Spinal cord (tissue), 10 donors: ENCODE results near the gene JAKMIP1. TPM values are rescaled to one million over a fixed set of nuclear protein-coding genes. Genes with fewer than 3 reads are reported as not detected.

ENCODE experiments used
- DNase-seq, 6 donors: peaks; one replicate each; pipeline versions ENCODE4 v3.0.0 to v3.0.0-alpha.2; 2013 to 2015; ENCODE audit warnings: low spot score in 6 of 6, low read depth in 4 of 6
- H3K27ac ChIP-seq: one replicate; pipeline ENCODE4 v1.5.1; 2013; ENCODE audit warnings: low read depth, low read length, control low read depth
- H3K27me3 ChIP-seq: one replicate; pipeline ENCODE4 v1.6.1; 2013; ENCODE audit warnings: low read length; ENCODE audit not compliant: control insufficient read depth, insufficient read depth
- H3K36me3 ChIP-seq: one replicate; pipeline ENCODE4 v1.6.1; 2013; ENCODE audit warnings: low read length; ENCODE audit not compliant: control insufficient read depth, insufficient read depth
- H3K4me1 ChIP-seq: one replicate; pipeline ENCODE4 v1.6.1; 2013; ENCODE audit warnings: low read length; ENCODE audit not compliant: control insufficient read depth, insufficient read depth
- H3K4me3 ChIP-seq: one replicate; pipeline ENCODE4 v1.5.1; 2013; ENCODE audit warnings: low read depth, low read length, control low read depth
- H3K9me3 ChIP-seq: one replicate; pipeline ENCODE4 v1.6.1; 2013; ENCODE audit warnings: low read length; ENCODE audit not compliant: control insufficient read depth, insufficient read depth
- WGBS: methylation state at CpG from one replicate; pipeline ENCODE4 v1.1.5; 2013; ENCODE audit warnings: missing lambda C conversion rate; ENCODE audit not compliant: insufficient coverage; 5-methylcytosine and 5-hydroxymethylcytosine counted together
- polyA plus RNA-seq, 2 donors: library from polyadenylated mRNA; unstranded; fragments of 120-200 nt; gene quantifications; one replicate each; pipeline ENCODE4 v1.2.1, GENCODE V29; 2013; ENCODE audit not compliant: insufficient read length in 2 of 2
- total RNA-seq, 2 donors: library from RNA; depleted of rRNA in 1 of 2; stranded (reverse); fragments of 120-200 nt in 1 of 2; fragments of >200 nt in 1 of 2; gene quantifications; one replicate each; pipeline versions ENCODE4 v1.2.3 to v1.2.4, GENCODE V29; 2013 to 2014
- donor health status: healthy.

The JAKMIP1 gene
- total and polyA plus RNA-seq, 4 donors = 8.2 to 29.7 (median 20.9) TPM

DNA sequence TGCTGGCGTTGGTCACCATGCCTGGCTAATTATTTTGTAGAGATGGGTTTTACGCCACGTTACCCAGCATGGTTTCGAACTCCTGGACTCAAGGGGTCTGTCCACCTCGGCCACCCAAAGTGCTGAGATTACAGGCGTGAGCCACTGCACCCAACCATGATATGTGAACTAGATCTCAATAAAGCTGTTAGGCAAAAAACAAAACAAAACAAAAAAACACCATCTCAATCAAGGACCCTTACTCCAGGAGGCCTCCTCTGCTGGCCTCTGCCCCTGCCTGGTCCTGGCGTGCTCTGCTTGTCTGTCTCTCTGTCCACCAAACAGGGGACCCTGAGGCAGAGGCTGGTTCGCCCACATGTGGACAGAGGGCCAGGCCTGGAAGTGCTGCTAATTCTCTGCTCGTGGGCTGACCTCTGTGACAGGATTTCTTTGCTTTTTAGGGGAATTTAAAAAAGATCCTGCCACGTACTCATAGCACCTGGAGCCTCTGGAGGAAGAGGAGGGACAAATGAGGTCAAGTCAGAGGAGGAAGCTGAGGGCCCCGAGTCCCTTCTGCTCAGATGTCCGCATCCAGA lies 36.6 kb upstream of the JAKMIP1 start:
- no peak for DNase-seq
- H3K27me3 ChIP-seq = no peaks in the 10 kb centered on the region
- WGBS = 92% methylated on average over 11 of the region's 12 CpGs
- H3K9me3 ChIP-seq = no peaks in the 10 kb centered on the region
- peaks cover 6% of the 10 kb centered on the region for H3K36me3 ChIP-seq
- H3K4me1 ChIP-seq = no peaks in the 10 kb centered on the region
- H3K27ac ChIP-seq = no peak overlapping the region
- H3K4me3 ChIP-seq = no peak overlapping the region

DNA sequence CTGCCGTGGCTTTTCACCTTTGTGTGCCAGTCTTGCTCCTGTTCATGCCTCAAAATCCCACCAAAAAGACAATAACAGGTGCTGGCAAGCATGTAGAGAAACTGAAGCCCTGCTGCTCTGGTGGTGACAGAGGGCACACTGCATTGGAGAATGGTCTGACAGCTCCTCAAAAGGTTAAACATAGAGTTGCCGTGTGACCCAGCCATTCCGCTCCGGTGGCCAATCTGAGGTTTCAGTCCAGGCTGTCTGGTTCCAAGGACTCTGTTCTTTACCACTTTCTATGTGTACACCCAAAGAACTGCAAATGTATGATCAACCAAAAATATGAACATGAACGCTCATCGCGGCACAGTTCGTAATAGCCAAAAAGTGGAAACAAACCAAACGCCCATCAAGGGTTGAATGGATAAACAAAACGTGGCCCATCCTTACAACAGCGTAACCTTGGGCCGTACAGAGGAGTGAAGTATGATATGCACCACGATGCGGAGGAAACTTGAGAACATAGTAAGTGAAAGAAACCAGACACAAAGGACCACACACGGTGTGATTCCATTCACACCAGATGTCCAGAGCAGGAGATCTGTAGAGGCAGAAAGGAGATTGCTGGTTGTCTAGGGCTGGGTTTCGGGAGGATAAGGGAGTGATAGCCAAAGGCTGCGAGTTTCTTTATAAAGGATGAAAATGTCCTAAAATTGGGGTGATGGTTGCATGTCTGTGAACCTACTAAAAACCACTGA lies 35.7 kb upstream of the JAKMIP1 start:
- Histone ChIP-seq H3K4me1 (no peaks in the 10 kb centered on the region), H3K27me3 (no peaks in the 10 kb centered on the region), H3K4me3 (no peak overlapping the region), H3K27ac (no peak overlapping the region), H3K9me3 (no peaks in the 10 kb centered on the region), H3K36me3 (peaks cover 6% of the 10 kb centered on the region)
- WGBS = 86% methylated on average over 13 of the region's 17 CpGs
- no peak for DNase-seq

DNA sequence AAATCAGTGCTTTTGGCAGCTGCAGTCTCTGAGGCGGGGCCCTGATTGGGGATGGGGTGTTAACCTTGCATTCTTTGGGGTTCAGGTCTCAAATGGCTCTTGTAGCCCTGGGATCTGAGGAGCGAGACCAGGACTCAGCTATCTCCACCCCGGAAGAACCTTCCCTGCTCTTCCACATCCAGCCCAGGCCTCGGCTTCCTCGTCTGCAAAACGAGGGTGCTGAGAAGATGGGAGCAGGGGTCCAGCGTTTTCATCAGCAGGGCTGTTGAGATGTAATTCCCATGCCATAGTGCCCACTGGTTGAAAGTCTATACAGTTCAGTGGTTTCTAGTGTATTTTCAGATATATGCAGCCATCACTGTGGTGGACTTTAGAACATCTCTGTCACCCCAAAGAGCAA lies 34.7 kb upstream of the JAKMIP1 start:
- no peak overlapping the region for H3K27ac ChIP-seq
- peaks cover 9% of the 10 kb centered on the region for H3K36me3 ChIP-seq
- H3K4me1 ChIP-seq = no peaks in the 10 kb centered on the region
- H3K4me3 ChIP-seq = no peak overlapping the region
- DNase-seq = no peak
- WGBS = 86% methylated on average over 1 of the region's 7 CpGs
- H3K9me3 ChIP-seq = no peaks in the 10 kb centered on the region
- H3K27me3 ChIP-seq = no peaks in the 10 kb centered on the region

DNA sequence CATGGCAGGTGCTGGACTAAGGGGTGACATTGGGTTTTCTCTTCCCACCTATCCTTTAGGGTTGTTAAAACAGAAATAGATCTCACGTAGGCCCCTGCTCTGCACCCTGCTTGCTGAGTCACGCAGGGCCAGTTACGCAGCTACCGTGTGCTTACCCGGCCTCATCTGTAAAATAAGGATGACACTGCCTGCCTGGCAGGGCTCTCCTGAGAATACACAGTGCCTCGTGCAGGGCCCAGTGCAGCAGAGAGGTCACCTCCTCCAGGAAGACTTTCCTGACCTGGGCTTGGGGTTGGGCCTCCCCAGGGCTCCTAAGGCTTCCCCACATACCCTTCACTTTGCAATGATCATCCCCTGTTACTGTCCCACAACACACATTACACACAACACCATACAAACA lies 33.6 kb upstream of the JAKMIP1 start:
- Histone ChIP-seq H3K36me3 (peaks cover 12% of the 10 kb centered on the region), H3K4me3 (no peak overlapping the region), H3K4me1 (peaks cover 9% of the 10 kb centered on the region), H3K27ac (no peak overlapping the region), H3K27me3 (no peaks in the 10 kb centered on the region), H3K9me3 (no peaks in the 10 kb centered on the region)
- WGBS = 82% methylated on average over 6 of the region's 6 CpGs
- no peak for DNase-seq

DNA sequence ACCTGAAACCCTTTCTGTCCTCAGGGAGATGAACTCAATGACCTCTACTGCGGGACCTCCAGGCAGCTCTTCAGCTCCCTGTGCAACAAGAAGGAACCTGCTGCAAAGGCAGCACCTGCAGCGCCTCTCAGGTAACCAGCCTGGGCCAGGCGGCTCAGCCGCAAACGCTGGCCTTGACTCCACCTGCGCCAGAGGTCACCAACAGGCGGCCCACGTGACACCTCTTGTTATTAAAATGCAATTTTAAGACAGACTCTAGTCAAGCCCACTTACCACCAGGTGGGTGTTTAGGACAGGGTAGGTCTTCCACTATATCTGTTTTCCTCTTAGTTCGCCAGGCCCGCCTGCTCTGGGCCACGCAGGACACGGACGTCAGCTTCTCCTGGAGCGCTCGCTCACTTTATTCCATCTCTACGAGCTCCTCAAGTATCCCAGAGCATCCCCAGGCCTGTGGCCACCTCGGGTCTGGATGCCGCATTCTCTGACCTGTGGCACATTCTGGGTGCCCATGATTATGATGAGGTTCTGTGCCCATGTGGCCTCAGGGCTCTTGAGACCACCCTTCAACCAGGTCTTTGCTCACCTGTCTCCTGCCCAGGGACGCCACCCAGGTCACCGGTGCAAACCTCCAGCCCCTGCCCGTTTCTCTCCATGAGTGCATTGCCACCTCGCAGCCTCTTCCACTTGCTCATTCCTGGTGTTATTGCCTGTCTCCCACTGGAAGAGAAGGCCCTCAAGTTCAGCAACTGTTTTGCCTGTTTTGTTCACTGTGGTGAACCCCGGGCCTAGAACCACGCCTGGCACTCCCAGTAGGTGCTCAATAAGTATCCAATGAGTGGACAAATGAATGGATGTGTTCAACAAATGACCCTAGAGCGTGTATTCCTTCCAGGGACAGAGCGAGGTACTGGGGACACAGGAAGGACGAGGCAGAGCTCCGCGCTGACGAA lies 32.8 kb upstream of the JAKMIP1 start:
- no peak for DNase-seq
- 89% methylated on average over 26 of the region's 30 CpGs for WGBS
- peaks cover 16% of the 10 kb centered on the region for H3K4me1 ChIP-seq

DNA sequence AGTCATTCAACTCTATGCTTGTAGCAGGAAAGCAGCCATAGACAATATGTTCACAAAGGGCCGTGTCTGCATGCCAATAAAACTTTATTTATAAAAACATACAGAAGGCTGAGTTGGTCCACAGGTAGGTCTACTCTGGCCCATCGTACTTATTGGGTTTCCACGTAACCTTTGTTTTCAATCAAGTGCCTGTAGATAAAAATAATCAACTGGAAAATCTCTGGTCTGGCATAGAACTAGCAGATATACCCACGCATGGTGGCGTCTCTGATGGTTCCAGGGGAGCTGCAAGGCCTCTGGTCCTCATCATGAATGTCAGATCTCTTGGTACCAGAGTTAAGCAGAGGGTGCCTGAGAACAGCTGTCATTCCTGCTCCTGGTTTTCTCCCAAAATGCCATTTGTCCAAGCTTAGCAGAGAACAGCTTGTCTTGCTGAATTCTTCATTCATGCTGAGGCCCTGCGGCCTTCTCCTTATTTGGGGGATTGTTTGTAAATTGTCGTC lies 31.4 kb upstream of the JAKMIP1 start:
- H3K4me3 ChIP-seq = no peak overlapping the region
- H3K27me3 ChIP-seq = no peaks in the 10 kb centered on the region
- DNase-seq = no peak
- no peak overlapping the region for H3K27ac ChIP-seq
- WGBS = 88% methylated on average over 5 of the region's 7 CpGs
- H3K36me3 ChIP-seq = peaks cover 12% of the 10 kb centered on the region
- H3K4me1 ChIP-seq = peaks cover 23% of the 10 kb centered on the region
- no peaks in the 10 kb centered on the region for H3K9me3 ChIP-seq

More for the DNA sequence above, 32.8 kb upstream of the JAKMIP1 start:
- H3K27me3 ChIP-seq = no peaks in the 10 kb centered on the region
- no peak overlapping the region for H3K27ac ChIP-seq
- H3K4me3 ChIP-seq = no peak overlapping the region
- peaks cover 12% of the 10 kb centered on the region for H3K36me3 ChIP-seq
- H3K9me3 ChIP-seq = no peaks in the 10 kb centered on the region

DNA sequence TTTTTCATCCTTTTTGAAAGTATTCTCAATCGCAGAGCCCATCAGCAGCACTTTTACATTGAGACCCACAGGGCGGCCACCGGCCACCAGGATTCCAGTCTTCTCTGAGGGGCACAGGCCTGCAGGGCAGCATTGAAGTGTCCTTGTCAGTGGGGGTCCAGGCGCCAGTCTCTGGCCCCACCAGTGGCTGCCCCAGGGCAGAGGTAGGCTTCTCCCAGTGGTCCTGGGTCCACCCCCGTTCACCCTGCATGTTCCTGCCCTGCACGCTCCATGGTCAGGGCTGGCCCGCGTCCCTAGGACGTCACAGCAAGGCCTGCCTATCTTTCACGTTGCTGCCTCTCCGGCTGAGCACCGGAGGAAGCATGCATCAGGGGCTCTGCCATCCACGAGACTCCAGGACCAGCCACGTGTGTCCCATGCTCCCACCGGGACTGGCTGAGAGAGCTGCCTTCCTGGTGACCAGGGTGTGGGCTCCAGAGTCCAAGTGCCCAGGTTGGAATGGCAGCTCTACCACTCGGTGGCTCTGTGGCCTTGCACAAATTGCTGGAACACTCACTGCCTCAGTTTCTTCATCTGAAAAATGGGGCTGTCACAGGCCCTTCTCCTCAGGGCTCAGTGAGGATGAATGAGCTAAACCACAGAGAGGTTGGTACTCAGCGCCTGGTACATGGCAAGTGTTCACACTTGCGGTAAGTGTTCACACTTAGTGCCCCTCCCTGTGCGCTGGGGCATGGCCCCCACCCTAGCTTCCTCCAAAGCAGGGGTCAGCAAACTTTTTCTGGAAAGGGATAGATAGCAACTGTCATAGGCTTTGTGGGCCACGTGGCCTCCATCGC lies 30.7 kb upstream of the JAKMIP1 start:
- H3K27me3 ChIP-seq = no peaks in the 10 kb centered on the region
- H3K4me1 ChIP-seq = peaks cover 23% of the 10 kb centered on the region
- no peak for DNase-seq
- no peak overlapping the region for H3K27ac ChIP-seq
- H3K36me3 ChIP-seq = peaks cover 12% of the 10 kb centered on the region
- no peak overlapping the region for H3K4me3 ChIP-seq
- WGBS = 92% methylated on average over 21 of the region's 21 CpGs
- H3K9me3 ChIP-seq = no peaks in the 10 kb centered on the region

DNA sequence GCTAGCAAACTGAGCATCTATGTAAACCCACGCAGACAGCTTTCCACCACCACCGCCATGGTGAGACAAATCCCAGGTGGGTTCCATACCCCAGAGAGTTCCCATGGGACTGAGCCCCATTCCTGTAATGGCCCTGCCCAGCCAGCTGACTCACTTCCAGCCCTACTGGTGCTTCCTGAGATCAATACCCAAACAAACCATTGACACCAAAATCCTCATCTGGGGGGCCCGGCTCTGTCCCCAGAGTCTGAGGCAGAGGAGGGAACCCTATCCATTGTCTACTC lies 30.1 kb upstream of the JAKMIP1 start:
- Histone ChIP-seq H3K9me3 (no peaks in the 10 kb centered on the region), H3K36me3 (peaks cover 12% of the 10 kb centered on the region), H3K4me3 (no peak overlapping the region), H3K4me1 (peaks cover 26% of the 10 kb centered on the region), H3K27ac (no peak overlapping the region), H3K27me3 (no peaks in the 10 kb centered on the region)
- no peak for DNase-seq
- WGBS = 47% methylated on average over 3 of the region's 3 CpGs
